GM21515 (cell line): ENCODE results near the gene MTAP.

Source experiments
- ATAC-seq: cut with Tn5 transposase; IDR thresholded peaks from one replicate; pipeline ENCODE4 v1.9.1; 2021; ENCODE audit not compliant: unreplicated experiment

The MTAP gene

GRCh38 chr9:21802418-21803000 lies at the start of gene MTAP:
Gene MTAP, plus strand, starts transcription at chr9:21802636. Its CDS starts 113 bp downstream, at chr9:21802749.
- peak; percentile 92 for ATAC-seq

GRCh38 chr9:21753523-21753922 lies 48.9 kb upstream of the MTAP start:
- ATAC-seq = no peak

GRCh38 chr9:21754741-21755140 lies 47.7 kb upstream of the MTAP start:
- ATAC-seq = no peak

GRCh38 chr9:21758540-21758939 lies 43.9 kb upstream of the MTAP start:
- no peak for ATAC-seq

GRCh38 chr9:21761309-21761901 lies 41.0 kb upstream of the MTAP start:
- ATAC-seq = peak; percentile 89

- ATAC-seq = no peak
Measured at GRCh38 chr9:21762064-21762463, 40.4 kb upstream of the MTAP start.

GRCh38 chr9:21764846-21765245 lies 37.6 kb upstream of the MTAP start:
- no peak for ATAC-seq

GRCh38 chr9:21766096-21766495 lies 36.3 kb upstream of the MTAP start:
- no peak for ATAC-seq

GRCh38 chr9:21770871-21771560 lies 31.4 kb upstream of the MTAP start:
- ATAC-seq = no peak

GRCh38 chr9:21777701-21778100 lies 24.7 kb upstream of the MTAP start:
- no peak for ATAC-seq

- ATAC-seq = no peak
Measured at GRCh38 chr9:21778304-21778703, 24.1 kb upstream of the MTAP start.

- no peak for ATAC-seq
Measured at GRCh38 chr9:21779397-21779796, 23.0 kb upstream of the MTAP start.

- ATAC-seq = no peak
Measured at GRCh38 chr9:21781656-21782055, 20.8 kb upstream of the MTAP start.

GRCh38 chr9:21782205-21782604 lies 20.2 kb upstream of the MTAP start:
- no peak for ATAC-seq

- ATAC-seq = no peak
Measured at GRCh38 chr9:21788752-21789151, 13.7 kb upstream of the MTAP start.

GRCh38 chr9:21789541-21790037 lies 12.8 kb upstream of the MTAP start:
- peak; percentile 98 for ATAC-seq

- no peak for ATAC-seq
Measured at GRCh38 chr9:21795483-21795882, 7.0 kb upstream of the MTAP start.

- no peak for ATAC-seq
Measured at GRCh38 chr9:21796768-21797167, 5.7 kb upstream of the MTAP start.

GRCh38 chr9:21800931-21801682 lies 1.3 kb upstream of the MTAP start:
- no peak for ATAC-seq

- ATAC-seq = peak; percentile 18
Measured at GRCh38 chr9:21801683-21802417, 586 bp upstream of the MTAP start.

GRCh38 chr9:21803649-21804048 lies 1.2 kb downstream of the MTAP start:
- ATAC-seq = no peak
